Right lobe of liver (tissue), 4 donors: ENCODE results near the gene NTHL1.

Experiments used
- POLR2A ChIP-seq: fragments of 450-650 bp; IDR thresholded peaks from one replicate; pipeline ENCODE4 v1.6.1; 2017; ENCODE audit warnings: antibody characterized with exemption, mild to moderate bottlenecking
- TF ChIP-seq, protein P1 (sequence below), 4 donors: fragments of 200-600 bp in 3 of 4; fragments of 450-650 bp in 1 of 4; IDR thresholded peaks; one replicate each; pipeline versions ENCODE4 v1.5.1 to v1.8.0; 2016 to 2022; ENCODE audit warnings: antibody characterized with exemption in 4 of 4, mild to moderate bottlenecking in 2 of 4
- donor health status: DM: no; HTN: no; CAD: no.
- donor health status: DM: no; HTN: no; CAD: no.
- donor health status: DM: no; HTN: yes; CAD: no.

GRCh38 chr16:2005646-2006045, 42.0 kb downstream of the NTHL1 start:
- TF ChIP-seq, protein P1, sequence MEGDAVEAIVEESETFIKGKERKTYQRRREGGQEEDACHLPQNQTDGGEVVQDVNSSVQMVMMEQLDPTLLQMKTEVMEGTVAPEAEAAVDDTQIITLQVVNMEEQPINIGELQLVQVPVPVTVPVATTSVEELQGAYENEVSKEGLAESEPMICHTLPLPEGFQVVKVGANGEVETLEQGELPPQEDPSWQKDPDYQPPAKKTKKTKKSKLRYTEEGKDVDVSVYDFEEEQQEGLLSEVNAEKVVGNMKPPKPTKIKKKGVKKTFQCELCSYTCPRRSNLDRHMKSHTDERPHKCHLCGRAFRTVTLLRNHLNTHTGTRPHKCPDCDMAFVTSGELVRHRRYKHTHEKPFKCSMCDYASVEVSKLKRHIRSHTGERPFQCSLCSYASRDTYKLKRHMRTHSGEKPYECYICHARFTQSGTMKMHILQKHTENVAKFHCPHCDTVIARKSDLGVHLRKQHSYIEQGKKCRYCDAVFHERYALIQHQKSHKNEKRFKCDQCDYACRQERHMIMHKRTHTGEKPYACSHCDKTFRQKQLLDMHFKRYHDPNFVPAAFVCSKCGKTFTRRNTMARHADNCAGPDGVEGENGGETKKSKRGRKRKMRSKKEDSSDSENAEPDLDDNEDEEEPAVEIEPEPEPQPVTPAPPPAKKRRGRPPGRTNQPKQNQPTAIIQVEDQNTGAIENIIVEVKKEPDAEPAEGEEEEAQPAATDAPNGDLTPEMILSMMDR (IDR thresholded peaks at IDR 0.05), result no peak
- no peak for TF ChIP-seq POLR2A
